Right cardiac atrium (tissue), 5 donors: ENCODE measurements around the gene ARHGEF12. TPM values are rescaled to one million over a fixed set of nuclear protein-coding genes. Genes with fewer than 3 reads are reported as not detected.

Experiments
- ATAC-seq, 2 donors: fragments of 200-7000 bp; cut with Tn5 transposase; one replicate each; pipeline versions ENCODE4 v1.8.0 to v1.9.1; 2020; ENCODE audit warnings: moderate library complexity in 2 of 2, mild to moderate bottlenecking in 1 of 2
- DNase-seq, 3 donors: peaks; one replicate each; pipeline ENCODE4 v3.0.0-alpha.2; 2020
- H3K27ac ChIP-seq: one replicate; pipeline ENCODE4 v1.5.1; 2013; ENCODE audit warnings: mild to moderate bottlenecking, low read length, control low read depth, moderate library complexity
- H3K27me3 ChIP-seq: one replicate; pipeline ENCODE4 v1.6.1; 2013; ENCODE audit not compliant: control insufficient read depth, insufficient read depth
- H3K4me1 ChIP-seq: one replicate; pipeline ENCODE4 v1.6.1; 2013; ENCODE audit warnings: low read length; ENCODE audit not compliant: control insufficient read depth, insufficient read depth
- H3K4me3 ChIP-seq: one replicate; pipeline ENCODE4 v1.5.1; 2013; ENCODE audit warnings: low read length, control low read depth
- H3K9me3 ChIP-seq: one replicate; pipeline ENCODE4 v1.6.1; 2013; ENCODE audit warnings: low read length; ENCODE audit not compliant: control insufficient read depth
- WGBS: extraction: QIAGEN DNeasy Blood & Tissue Kit; methylation state at CpG from one replicate; pipeline ENCODE4 v1.1.7; 2013; 5-methylcytosine and 5-hydroxymethylcytosine counted together
- intact Hi-C, 4 donors: fragments of 100-400 bp; cut with DNase I; formaldehyde crosslinking; loops; one replicate each; pipeline versions ENCODE4 v1.11.0 to v1.14.0; 2022 to 2023
- polyA plus RNA-seq: library from polyadenylated mRNA; stranded (reverse); fragments of 200-250 nt; gene quantifications from one replicate; pipeline ENCODE4 v1.2.3, GENCODE V29; 2013
- total RNA-seq, 4 donors: library from RNA; stranded (reverse); fragmentation: NEBNext Ultra II Directional; extraction: Animal tissue kit (Norgen Biotek cat#: 25700); gene quantifications; one replicate each; pipeline ENCODE4 v1.2.1, GENCODE V29; 2021
- donor health status: healthy with polysubstance abuse.
- donor health status: DM: no; HTN: yes; CAD: no.
- donor health status: DM: no; HTN: no; CAD: no.
- donor health status: DM: no; HTN: yes; CAD: no; lungs with severe emphysema.
- donor health status: DM: yes; HTN: yes; CAD: no.

Gene ARHGEF12
- total and polyA plus RNA-seq, 5 donors: 26.1 to 112 (median 93.7) TPM

- Histone ChIP-seq H3K27me3 (no peaks in the 10 kb centered on the region), H3K9me3 (no peaks in the 10 kb centered on the region), H3K27ac (no peak overlapping the region), H3K4me1 (peaks cover 6% of the 10 kb centered on the region), H3K4me3 (no peak overlapping the region)
- ATAC-seq (no peak), DNase-seq (no peak)
- 63% methylated on average over 3 of the region's 3 CpGs for WGBS
- intact Hi-C loops: loop anchor here in 2 of 4 donors (5.0 to 10.0 kb wide), 2 partner anchors 50 to 62 kb away; no protein-coding TSS in a partner anchor
These were observed 6.5 kb downstream of the ARHGEF12 start for GRCh38 chr11:120342678-120343077.

DNA sequence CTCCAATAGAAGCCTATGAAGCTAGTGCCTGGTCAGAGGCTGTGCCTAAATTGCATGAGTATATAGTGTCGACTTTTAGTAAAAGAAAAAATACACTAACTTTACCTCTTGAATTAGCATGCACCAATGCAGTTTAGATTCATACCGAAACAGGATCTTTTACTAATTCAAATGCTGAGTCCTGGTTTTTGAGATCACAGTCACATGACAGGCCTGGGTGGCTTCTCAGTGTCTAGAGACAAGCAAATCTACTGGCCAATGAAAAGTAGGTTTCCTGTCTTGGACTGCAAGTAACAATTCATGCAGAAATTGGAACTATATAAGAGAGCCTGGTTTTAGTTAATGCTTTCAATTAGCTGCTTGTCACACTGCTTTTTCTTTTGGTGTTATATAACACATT, 7.2 kb downstream of the ARHGEF12 start:
- H3K27me3 ChIP-seq: no peaks in the 10 kb centered on the region
- WGBS: 60% methylated on average over 2 of the region's 2 CpGs
- ATAC-seq: no peak
- intact Hi-C loops: loop anchor here in 2 of 4 donors (5.0 to 10.0 kb wide), 2 partner anchors 49 to 61 kb away; no protein-coding TSS in a partner anchor
- no peak overlapping the region for H3K27ac ChIP-seq
- DNase-seq: no peak
- H3K4me1 ChIP-seq: peaks cover 6% of the 10 kb centered on the region
- H3K4me3 ChIP-seq: no peak overlapping the region
- H3K9me3 ChIP-seq: no peaks in the 10 kb centered on the region

DNA sequence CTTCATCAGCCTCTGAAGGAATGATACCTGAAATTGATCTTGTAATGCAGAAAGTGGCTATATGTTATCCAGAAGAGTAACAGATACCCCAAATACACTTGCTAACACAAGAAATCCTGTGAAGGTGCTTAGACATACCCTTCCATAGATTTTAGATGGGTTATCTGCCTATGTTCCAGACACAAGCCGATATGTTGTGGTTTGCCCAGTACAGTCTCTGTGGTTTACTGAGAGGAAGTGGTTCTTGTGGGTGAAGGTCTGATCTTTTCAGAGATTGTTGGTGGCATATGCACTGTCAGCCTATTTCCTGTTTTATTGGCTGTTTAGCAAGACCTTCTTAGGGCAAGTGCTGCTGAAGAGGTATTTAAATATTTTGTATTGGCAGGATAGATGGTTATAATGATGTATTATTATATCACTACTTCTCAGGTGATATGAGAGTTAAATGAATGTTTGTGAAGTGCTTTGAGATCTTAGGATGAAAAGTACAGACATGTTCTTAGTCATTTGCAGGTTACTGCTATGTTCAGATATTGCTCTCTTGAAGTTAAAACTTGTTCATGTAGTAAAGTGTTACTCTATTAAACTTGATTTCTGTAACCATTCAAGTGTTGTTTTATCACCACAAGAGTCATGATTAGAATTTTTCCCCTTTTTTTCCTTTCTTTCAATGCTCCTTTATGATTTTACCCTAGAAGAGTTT, 8.2 kb downstream of the ARHGEF12 start:
- intact Hi-C loops: loop anchor here in 2 of 4 donors (5.0 to 10.0 kb wide), 2 partner anchors 48 to 60 kb away; no protein-coding TSS in a partner anchor
- peaks cover 7% of the 10 kb centered on the region for H3K4me1 ChIP-seq
- H3K27me3 ChIP-seq: no peaks in the 10 kb centered on the region
- no peaks in the 10 kb centered on the region for H3K9me3 ChIP-seq
- peak overlapping the region; percentile 13 for H3K27ac ChIP-seq
- no peak overlapping the region for H3K4me3 ChIP-seq
- ATAC-seq: no peak
- WGBS: 67% methylated on average over 1 of the region's 1 CpG
- DNase-seq: no peak

GRCh38 chr11:120346233-120346632, 10.0 kb downstream of the ARHGEF12 start:
- peaks cover 10% of the 10 kb centered on the region for H3K4me1 ChIP-seq

GRCh38 chr11:120350637-120351036, 14.4 kb downstream of the ARHGEF12 start:
- no peak for ATAC-seq
- Histone ChIP-seq H3K27ac (no peak overlapping the region), H3K9me3 (no peaks in the 10 kb centered on the region), H3K4me3 (no peak overlapping the region), H3K27me3 (no peaks in the 10 kb centered on the region), H3K4me1 (peaks cover 17% of the 10 kb centered on the region)
- intact Hi-C loops: no loop called here
- no peak for DNase-seq

More at GRCh38 chr11:120346233-120346632, 10.0 kb downstream of the ARHGEF12 start:
- DNase-seq: no peak
- H3K27ac ChIP-seq: no peak overlapping the region
- H3K4me3 ChIP-seq: no peak overlapping the region
- intact Hi-C loops: loop anchor here in 1 of 4 donors (10.0 kb wide), 1 partner anchor 59 kb away; no protein-coding TSS in a partner anchor
- no peaks in the 10 kb centered on the region for H3K9me3 ChIP-seq
- 24% methylated on average over 1 of the region's 1 CpG for WGBS
- no peaks in the 10 kb centered on the region for H3K27me3 ChIP-seq
- peak in 1 of 2 donors; percentile 37 for ATAC-seq

- intact Hi-C loops: no loop called here
- Histone ChIP-seq H3K4me1 (peaks cover 20% of the 10 kb centered on the region), H3K4me3 (no peak overlapping the region), H3K27me3 (no peaks in the 10 kb centered on the region), H3K27ac (no peak overlapping the region), H3K9me3 (no peaks in the 10 kb centered on the region)
- no peak for DNase-seq
- peak; percentile 54 to 60 for ATAC-seq
- 55% methylated on average over 6 of the region's 6 CpGs for WGBS
These were observed 16.2 kb downstream of the ARHGEF12 start for GRCh38 chr11:120352405-120352804.

- intact Hi-C loops: no loop called here
- H3K27ac ChIP-seq: no peak overlapping the region
- 31% methylated on average over 1 of the region's 1 CpG for WGBS
- no peak overlapping the region for H3K4me3 ChIP-seq
- ATAC-seq: peak in 1 of 2 donors; percentile 15
- no peaks in the 10 kb centered on the region for H3K27me3 ChIP-seq
- H3K4me1 ChIP-seq: peaks cover 23% of the 10 kb centered on the region
- DNase-seq: no peak
- H3K9me3 ChIP-seq: no peaks in the 10 kb centered on the region
These were observed 17.9 kb downstream of the ARHGEF12 start for GRCh38 chr11:120354068-120354467.

- 62% methylated on average over 6 of the region's 6 CpGs for WGBS
- Histone ChIP-seq H3K27me3 (no peaks in the 10 kb centered on the region), H3K4me3 (no peak overlapping the region), H3K27ac (no peak overlapping the region), H3K4me1 (peaks cover 22% of the 10 kb centered on the region), H3K9me3 (no peaks in the 10 kb centered on the region)
- intact Hi-C loops: no loop called here
- ATAC-seq: no peak
- no peak for DNase-seq
These were observed 18.6 kb downstream of the ARHGEF12 start for GRCh38 chr11:120354779-120355178.

- intact Hi-C loops: no loop called here
- Histone ChIP-seq H3K9me3 (no peaks in the 10 kb centered on the region), H3K27me3 (no peaks in the 10 kb centered on the region), H3K27ac (no peak overlapping the region), H3K4me1 (peaks cover 16% of the 10 kb centered on the region), H3K4me3 (no peak overlapping the region)
- ATAC-seq: no peak
- 94% methylated on average over 6 of the region's 6 CpGs for WGBS
- DNase-seq: no peak
These were observed 21.4 kb downstream of the ARHGEF12 start for GRCh38 chr11:120357620-120358019.

DNA sequence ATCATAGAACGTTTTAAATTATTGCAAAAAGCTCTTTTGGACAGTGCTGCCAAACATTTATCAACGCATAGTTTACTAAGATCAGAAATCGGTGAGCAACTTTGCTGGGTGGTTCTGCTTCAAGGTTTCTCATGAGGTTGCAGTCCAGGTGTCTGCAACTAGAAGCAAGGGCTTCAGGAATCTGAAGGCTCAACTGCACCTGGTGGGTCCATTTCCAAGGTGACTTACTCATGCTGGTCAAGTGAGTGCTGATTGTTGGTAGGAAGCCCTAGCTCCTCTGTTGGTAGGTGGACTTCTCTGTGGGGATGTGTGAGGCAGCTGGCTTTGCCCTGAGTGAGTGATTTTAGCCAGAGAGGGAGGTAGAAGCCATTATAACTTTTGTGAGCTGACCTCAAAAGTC, 22.5 kb downstream of the ARHGEF12 start:
- no peak for DNase-seq
- 88% methylated on average over 3 of the region's 3 CpGs for WGBS
- Histone ChIP-seq H3K27me3 (no peaks in the 10 kb centered on the region), H3K4me1 (peaks cover 13% of the 10 kb centered on the region), H3K9me3 (no peaks in the 10 kb centered on the region), H3K4me3 (no peak overlapping the region), H3K27ac (no peak overlapping the region)
- no peak for ATAC-seq
- intact Hi-C loops: no loop called here

DNA sequence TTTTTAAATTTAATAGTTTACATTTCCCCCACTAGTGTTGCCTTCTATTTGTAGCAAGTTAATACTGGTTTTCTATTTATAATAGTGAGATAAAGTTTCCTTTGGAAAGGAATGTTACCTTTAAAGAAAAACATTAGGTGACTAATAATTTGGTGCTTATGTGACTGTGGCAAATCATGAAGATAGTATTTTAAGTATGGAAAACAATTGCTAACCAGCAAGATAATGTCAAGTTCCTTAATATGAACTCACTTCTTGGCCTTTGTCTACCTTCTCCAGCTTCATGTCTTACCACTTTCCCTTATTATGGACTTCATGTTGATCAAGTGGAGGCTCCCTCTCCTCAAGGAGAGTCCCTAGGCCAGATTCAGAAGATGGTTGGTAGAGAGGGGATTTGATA, 27.2 kb downstream of the ARHGEF12 start:
- no peak for DNase-seq
- Histone ChIP-seq H3K9me3 (no peaks in the 10 kb centered on the region), H3K27ac (no peak overlapping the region), H3K4me3 (no peak overlapping the region), H3K27me3 (no peaks in the 10 kb centered on the region), H3K4me1 (peaks cover 5% of the 10 kb centered on the region)
- ATAC-seq: no peak
- intact Hi-C loops: no loop called here
